Kidney (tissue), 22 donors: ENCODE data around the gene HOXD8. TPM values are rescaled to one million over a fixed set of nuclear protein-coding genes. Genes with fewer than 3 reads are reported as not detected.

Source experiments
- DNase-seq, 5 donors: peaks; one replicate each; pipeline ENCODE4 v3.0.0-alpha.2; 2013 to 2020
- FAIRE-seq: peaks from 2 replicates; lab custom pipeline; 2012; peaks lifted over from hg19 to GRCh38; lab: Jason Lieb, UNC
- H3K27ac ChIP-seq, 2 donors: one replicate each; pipeline ENCODE4 v1.7.0; 2013; ENCODE audit warnings: low read depth in 2 of 2, low read length in 2 of 2, inconsistent platforms in 1 of 2
- H3K27me3 ChIP-seq: one replicate; pipeline ENCODE4 v1.7.1; 2013; ENCODE audit warnings: low read length, inconsistent platforms; ENCODE audit not compliant: control insufficient read depth, insufficient read depth
- H3K36me3 ChIP-seq, 3 donors: one replicate each; pipeline versions ENCODE4 v1.7.0 to v1.7.1; 2013; ENCODE audit warnings: low read length in 3 of 3, control low read depth in 1 of 3, inconsistent platforms in 1 of 3; ENCODE audit not compliant: insufficient read depth in 3 of 3, control insufficient read depth in 2 of 3
- H3K4me1 ChIP-seq, 3 donors: one replicate each; pipeline versions ENCODE4 v1.7.0 to v1.7.1; 2013; ENCODE audit warnings: low read length in 3 of 3, inconsistent platforms in 1 of 3, low read depth in 1 of 3; ENCODE audit not compliant: control insufficient read depth in 2 of 3, insufficient read depth in 2 of 3
- H3K4me3 ChIP-seq, 3 donors: one replicate each; pipeline versions ENCODE4 v1.7.0 to v1.8.1; 2013; ENCODE audit warnings: low read length in 3 of 3, control low read depth in 1 of 3, inconsistent platforms in 1 of 3
- H3K9ac ChIP-seq, 3 donors: one replicate each; pipeline versions ENCODE4 v1.7.0 to v1.7.1; 2013; ENCODE audit warnings: low read length in 3 of 3, control low read depth in 1 of 3, inconsistent platforms in 1 of 3
- H3K9me3 ChIP-seq, 3 donors: one replicate each; pipeline versions ENCODE4 v1.7.0 to v1.7.1; 2013; ENCODE audit warnings: low read length in 3 of 3, control low read depth in 1 of 3, inconsistent platforms in 1 of 3; ENCODE audit not compliant: control insufficient read depth in 2 of 3, insufficient read depth in 1 of 3
- CTCF ChIP-seq: IDR thresholded peaks from 3 replicates; pipeline ENCODE4 v1.5.1; 2012; ENCODE audit warnings: mild to moderate bottlenecking, moderate library complexity, borderline replicate concordance; ENCODE audit not compliant: insufficient read depth; ENCODE audit errors: extremely low read depth
- intact Hi-C: fragments of 100-400 bp; cut with DNase I; formaldehyde crosslinking; loops from one replicate; pipeline ENCODE4 v1.11.1; 2022
- long read RNA-seq, 10 donors: library from polyadenylated mRNA in 1 of 10; unstranded in 1 of 10; transcript quantifications; one replicate each; pipeline ENCODE4 v2.0.0 and lab custom pipeline, GENCODE V29; 2021 to 2026
- polyA plus RNA-seq: library from polyadenylated mRNA; stranded (reverse); fragments of 350-450 nt; fragmentation: Illumina TruSeq; extraction: RNeasy Lipid Tissue Mini Kit (QIAGEN cat#74804); gene quantifications from one replicate; pipeline ENCODE4 v1.2.3, GENCODE V29; 2014; ENCODE audit warnings: low read depth, low replicate concordance; ENCODE audit not compliant: insufficient read depth
- total RNA-seq: library from RNA; stranded (reverse); fragmentation: NEBNext Ultra II Directional; extraction: Animal tissue kit (Norgen Biotek cat#: 25700); gene quantifications from one replicate; pipeline ENCODE4 v1.2.1, GENCODE V29; 2021
- donor health status: control.
- donor health status: control.
- donor health status: control.
- donor health status: control.
- donor health status: control.
- donor health status: DM: yes; HTN: yes; CAD: no.
- donor health status: Normal renal cell carcinoma (clear cell type).

The HOXD8 gene
- total RNA-seq: 76.5 TPM
- 122 TPM for polyA plus RNA-seq
- long read RNA-seq, donor 1, transcript HOXD8-203 (2 exons, 1,268 nt): minor isoform, 14 of 36 reads
- long read RNA-seq, donor 1, transcript HOXD8-201 (2 exons, 1,917 nt): major isoform, 18 of 36 reads
- long read RNA-seq, donor 1, partial matches to known transcripts: 0 of 36 reads
- long read RNA-seq, donor 1, other reads (novel, unspliced or antisense): 0 of 36 reads
- long read RNA-seq, donor 2, transcript HOXD8-201 (2 exons, 1,917 nt): minor isoform, 13 of 44 reads
- long read RNA-seq, donor 2, transcript HOXD8-203 (2 exons, 1,268 nt): major isoform, 14 of 44 reads
- long read RNA-seq, donor 2, partial matches to known transcripts: 0 of 44 reads
- long read RNA-seq, donor 2, other reads (novel, unspliced or antisense): 16 of 44 reads
- long read RNA-seq, donor 3, transcript HOXD8-203 (2 exons, 1,268 nt): minor isoform, 17 of 74 reads
- long read RNA-seq, donor 3, transcript HOXD8-201 (2 exons, 1,917 nt): major isoform, 21 of 74 reads
- long read RNA-seq, donor 3, transcript HOXD8-202 (3 exons, 1,608 nt): minor isoform, 6 of 74 reads
- long read RNA-seq, donor 3, partial matches to known transcripts: 0 of 74 reads
- long read RNA-seq, donor 3, other reads (novel, unspliced or antisense): 30 of 74 reads
- long read RNA-seq, donor 4, transcript HOXD8-203 (2 exons, 1,268 nt): minor isoform, 7 of 39 reads
- long read RNA-seq, donor 4, transcript HOXD8-201 (2 exons, 1,917 nt): major isoform, 12 of 39 reads
- long read RNA-seq, donor 4, partial matches to known transcripts: 0 of 39 reads
- long read RNA-seq, donor 4, other reads (novel, unspliced or antisense): 19 of 39 reads
- long read RNA-seq, donor 5, partial matches to known transcripts: 0 of 2 reads
- long read RNA-seq, donor 5, other reads (novel, unspliced or antisense): 0 of 2 reads
- long read RNA-seq, donor 6, transcript HOXD8-203 (2 exons, 1,268 nt): minor isoform, 7 of 49 reads
- long read RNA-seq, donor 6, transcript HOXD8-201 (2 exons, 1,917 nt): major isoform, 14 of 49 reads
- long read RNA-seq, donor 6, partial matches to known transcripts: 0 of 49 reads
- long read RNA-seq, donor 6, other reads (novel, unspliced or antisense): 26 of 49 reads
- long read RNA-seq, donor 7, transcript HOXD8-203 (2 exons, 1,268 nt): minor isoform, 15 of 60 reads
- long read RNA-seq, donor 7, transcript HOXD8-201 (2 exons, 1,917 nt): major isoform, 35 of 60 reads
- long read RNA-seq, donor 7, partial matches to known transcripts: 0 of 60 reads
- long read RNA-seq, donor 7, other reads (novel, unspliced or antisense): 10 of 60 reads
- long read RNA-seq, donor 8, transcript HOXD8-203 (2 exons, 1,268 nt): minor isoform, 11 of 65 reads
- long read RNA-seq, donor 8, transcript HOXD8-201 (2 exons, 1,917 nt): major isoform, 13 of 65 reads
- long read RNA-seq, donor 8, partial matches to known transcripts: 0 of 65 reads
- long read RNA-seq, donor 8, other reads (novel, unspliced or antisense): 37 of 65 reads
- long read RNA-seq, donor 9, transcript HOXD8-201 (2 exons, 1,917 nt): major isoform, 13 of 26 reads
- long read RNA-seq, donor 9, transcript HOXD8-202 (3 exons, 1,608 nt): minor isoform, 5 of 26 reads
- long read RNA-seq, donor 9, transcript HOXD8-203 (2 exons, 1,268 nt): minor isoform, 8 of 26 reads
- long read RNA-seq, donor 9, partial matches to known transcripts: 0 of 26 reads
- long read RNA-seq, donor 9, other reads (novel, unspliced or antisense): 0 of 26 reads
- long read RNA-seq, donor 10, transcript HOXD8-203 (2 exons, 1,268 nt): minor isoform, 14 of 42 reads
- long read RNA-seq, donor 10, transcript HOXD8-201 (2 exons, 1,917 nt): major isoform, 22 of 42 reads
- long read RNA-seq, donor 10, transcript HOXD8-202 (3 exons, 1,608 nt): minor isoform, 6 of 42 reads
- long read RNA-seq, donor 10, partial matches to known transcripts: 0 of 42 reads
- long read RNA-seq, donor 10, other reads (novel, unspliced or antisense): 0 of 42 reads

- H3K9ac ChIP-seq: peak within 1 kb of the TSS; percentile 21 to 84 (median 81)
- FAIRE-seq (no peak), DNase-seq (peak; percentile 91 to 96 (median 95))
- intact Hi-C loops: loop anchor here (10.0 kb wide), 2 partner anchors 516 to 1026 kb away; no protein-coding TSS in a partner anchor
- peaks cover 5 to 12% (median 10%) of the 10 kb centered on the region in 3 donors for H3K4me1 ChIP-seq
- H3K9me3 ChIP-seq: no peaks in the 10 kb centered on the region
- no peak for TF ChIP-seq CTCF
- no peaks in the 10 kb centered on the region for H3K36me3 ChIP-seq
- H3K27ac ChIP-seq: peak within 1 kb of the TSS; percentile 89 to 94
- no peaks in the 10 kb centered on the region for H3K27me3 ChIP-seq
- H3K4me3 ChIP-seq: peak within 1 kb of the TSS; percentile 76 to 85 (median 77)
These were observed at the start of gene HOXD8 for GRCh38 chr2:176128982-176129796. Gene HOXD8, plus strand, starts transcription at chr2:176129705. Its CDS starts 662 bp downstream, at chr2:176130367.

- FAIRE-seq (no peak), DNase-seq (peak; percentile 68 to 87 (median 75))
- peaks cover 90% of the 10 kb centered on the region for H3K27me3 ChIP-seq
- TF ChIP-seq CTCF: peak; percentile 11
- no peak overlapping the region for H3K4me3 ChIP-seq
- H3K9me3 ChIP-seq: peaks cover 0 to 9% (median 0%) of the 10 kb centered on the region in 3 donors
- H3K36me3 ChIP-seq: no peaks in the 10 kb centered on the region
- intact Hi-C loops: no loop called here
- H3K4me1 ChIP-seq: peaks cover 0 to 3% (median 0%) of the 10 kb centered on the region in 3 donors
- no peak overlapping the region for H3K27ac ChIP-seq
- H3K9ac ChIP-seq: no peak overlapping the region
These were observed 49.5 kb upstream of the HOXD8 start for GRCh38 chr2:176079831-176080539.
